ENCODE measurements around the gene RHBDD1.
A peak's percentile ranks its signal among the peaks of the same experiment; 100 is the strongest.

RHBDD1 gene

GRCh38 chr2:226943862-226944620, 108.2 kb downstream of the RHBDD1 start:
- no peak for DNase-seq

GRCh38 chr2:226953206-226953605, 117.4 kb downstream of the RHBDD1 start:
- DNase-seq, result no peak

GRCh38 chr2:226953826-226954225, 118.0 kb downstream of the RHBDD1 start:
- DNase-seq, result no peak

GRCh38 chr2:226956659-226957058, 120.8 kb downstream of the RHBDD1 start:
- DNase-seq, result no peak

- DNase-seq, result no peak
Measured at GRCh38 chr2:226959418-226959817, 123.6 kb downstream of the RHBDD1 start.

GRCh38 chr2:226962176-226962773, 126.4 kb downstream of the RHBDD1 start:
- no peak for DNase-seq

GRCh38 chr2:226963528-226963927, 127.7 kb downstream of the RHBDD1 start:
- DNase-seq, result peak; percentile 84

- DNase-seq, result no peak
Measured at GRCh38 chr2:226965376-226965775, 129.5 kb downstream of the RHBDD1 start.

GRCh38 chr2:226969417-226970080, 133.7 kb downstream of the RHBDD1 start:
- DNase-seq, result no peak

GRCh38 chr2:226970362-226970761, 134.5 kb downstream of the RHBDD1 start:
- no peak for DNase-seq

- no peak for DNase-seq
Measured at GRCh38 chr2:226971084-226971483, 135.2 kb downstream of the RHBDD1 start.

- no peak for DNase-seq
Measured at GRCh38 chr2:226971770-226972169, 135.9 kb downstream of the RHBDD1 start.

GRCh38 chr2:226973816-226974215, 138.0 kb downstream of the RHBDD1 start:
- DNase-seq, result no peak

- DNase-seq, result no peak
Measured at GRCh38 chr2:226977775-226978190, 141.9 kb downstream of the RHBDD1 start.

GRCh38 chr2:226978300-226978699, 142.4 kb downstream of the RHBDD1 start:
- no peak for DNase-seq

GRCh38 chr2:226979004-226979403, 143.2 kb downstream of the RHBDD1 start:
- DNase-seq, result no peak

GRCh38 chr2:226981791-226982326, 146.0 kb downstream of the RHBDD1 start:
- no peak for DNase-seq

GRCh38 chr2:226983895-226984749, 148.3 kb downstream of the RHBDD1 start:
- DNase-seq, result no peak

- peak; percentile 33 for DNase-seq
Measured at GRCh38 chr2:226984750-226985582, 149.1 kb downstream of the RHBDD1 start.

- no peak for DNase-seq
Measured at GRCh38 chr2:226985583-226985946, 149.7 kb downstream of the RHBDD1 start.

- no peak for DNase-seq
Measured at GRCh38 chr2:226991663-226992062, 155.8 kb downstream of the RHBDD1 start.

- DNase-seq, result no peak
Measured at GRCh38 chr2:226993171-226993570, 157.3 kb downstream of the RHBDD1 start.
